GM03348 (cell line): ENCODE results near the gene CALML5.
A peak's percentile ranks its signal among the peaks of the same experiment; 100 is the strongest.

ENCODE experiments used
- DNase-seq: peaks from one replicate; pipeline ENCODE4 v3.0.0; 2012; ENCODE audit warnings: low spot score

CALML5 gene, protein sequence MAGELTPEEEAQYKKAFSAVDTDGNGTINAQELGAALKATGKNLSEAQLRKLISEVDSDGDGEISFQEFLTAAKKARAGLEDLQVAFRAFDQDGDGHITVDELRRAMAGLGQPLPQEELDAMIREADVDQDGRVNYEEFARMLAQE

GRCh38 chr10:5499493-5500140 is at the start of gene CALML5:
Gene CALML5, minus strand, starts transcription at chr10:5499570. Its CDS starts 132 bp downstream, at chr10:5499438.
- no peak for DNase-seq

DNA sequence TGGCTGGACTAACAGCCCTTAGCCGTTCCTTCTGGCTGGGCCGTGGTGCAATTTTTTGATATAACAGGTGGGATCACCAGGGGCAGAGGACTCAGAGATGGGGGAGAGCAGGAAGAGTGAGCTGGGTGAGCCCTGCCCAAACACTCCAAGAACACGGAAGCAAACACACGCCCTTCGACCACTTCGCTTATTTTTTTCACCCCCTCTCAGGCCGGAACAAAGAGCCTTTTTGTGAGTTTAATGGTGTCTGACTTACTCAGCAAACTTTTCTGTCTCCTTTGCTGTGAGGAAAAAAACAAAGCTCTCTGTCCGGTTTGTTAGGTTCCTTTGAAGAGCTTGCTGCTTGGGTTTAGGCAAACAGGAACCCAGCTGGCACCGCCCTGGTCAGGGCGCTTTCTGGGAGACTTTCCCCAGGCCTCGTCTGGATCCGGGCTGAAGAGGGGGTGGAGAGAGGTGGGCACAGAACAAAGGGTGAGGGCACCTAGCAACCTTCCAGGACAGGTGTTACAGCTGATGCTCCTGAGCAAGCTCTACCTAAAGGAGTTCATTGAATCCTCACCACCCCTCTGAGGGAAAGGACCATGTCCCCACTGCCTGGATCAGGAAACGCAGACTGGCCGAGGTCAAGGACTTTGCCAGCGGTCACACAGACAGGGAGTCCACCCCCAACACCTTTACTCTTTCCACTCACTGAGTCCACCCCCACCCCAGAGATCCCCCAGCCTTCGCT is 48.7 kb upstream of the CALML5 start:
- DNase-seq, result no peak

DNA sequence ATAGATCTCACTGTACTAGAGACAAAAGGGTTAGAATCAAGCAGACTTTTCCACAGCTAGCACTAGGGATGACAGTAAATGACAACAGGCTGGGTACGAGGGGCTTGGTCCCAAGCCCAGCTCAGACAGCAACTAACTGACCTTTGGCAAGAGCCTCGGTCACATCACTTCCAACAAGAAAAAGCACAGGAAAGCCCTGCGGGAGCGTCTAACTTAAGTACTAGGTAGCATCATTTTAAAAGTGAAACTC is 48.2 kb upstream of the CALML5 start:
- no peak for DNase-seq

DNA sequence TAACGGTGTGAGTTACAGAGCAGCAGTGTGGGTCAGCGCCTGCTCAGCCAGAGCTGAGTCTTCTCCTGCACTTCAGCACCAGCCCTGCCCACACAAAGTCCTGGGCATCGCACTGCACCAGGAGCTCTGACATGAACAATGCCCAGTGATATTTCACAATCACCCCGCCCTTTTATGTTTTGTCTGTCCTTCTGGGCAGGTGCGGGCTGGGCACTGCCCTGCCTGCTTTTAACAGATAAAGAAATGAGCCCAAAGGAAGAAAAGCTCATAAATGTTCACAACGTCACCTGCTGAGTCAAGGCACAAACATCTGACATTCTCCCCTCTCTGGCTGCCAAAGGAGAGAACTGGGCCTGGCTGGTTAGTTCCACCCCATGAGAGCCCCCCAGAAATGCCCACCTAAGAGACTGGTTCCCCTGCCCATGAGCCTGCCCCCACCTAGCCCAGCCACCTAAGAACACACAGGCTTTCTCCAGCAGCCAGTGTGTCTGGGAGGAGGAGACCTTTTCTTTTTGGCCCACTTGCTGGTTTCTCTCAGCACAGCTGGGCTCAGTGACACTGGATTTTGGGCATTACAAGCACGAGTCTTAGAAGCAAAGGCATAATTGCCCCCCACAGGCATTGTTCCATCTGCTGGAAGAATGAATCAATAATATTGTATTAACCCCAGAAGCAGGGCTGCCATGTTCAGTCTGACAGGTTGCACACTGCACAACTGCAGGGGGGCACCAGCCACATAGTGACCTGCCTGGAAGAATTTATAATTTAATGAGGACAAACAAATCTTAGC is 47.7 kb upstream of the CALML5 start:
- no peak for DNase-seq

GRCh38 chr10:5545778-5546710 is 46.7 kb upstream of the CALML5 start:
- DNase-seq, result no peak

DNA sequence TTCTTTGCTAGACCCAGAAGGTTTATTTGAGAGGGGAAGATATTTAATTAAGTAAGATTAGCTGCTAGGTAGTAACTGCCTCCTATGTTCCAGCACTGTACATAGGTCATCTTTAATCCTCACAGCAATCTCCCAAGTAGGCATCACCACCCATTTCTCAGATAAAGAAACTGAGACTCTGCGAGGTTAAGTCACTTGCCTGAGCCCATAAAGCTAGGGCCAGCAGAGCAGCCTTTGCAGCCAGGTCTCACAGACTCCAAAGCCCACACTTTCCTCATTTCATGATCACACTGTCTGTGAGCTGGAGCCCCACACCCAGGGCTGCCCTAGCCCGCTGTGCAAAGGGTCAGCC is 46.0 kb upstream of the CALML5 start:
- no peak for DNase-seq

- DNase-seq, result no peak
These were observed 45.6 kb upstream of the CALML5 start for GRCh38 chr10:5545011-5545410.

DNA sequence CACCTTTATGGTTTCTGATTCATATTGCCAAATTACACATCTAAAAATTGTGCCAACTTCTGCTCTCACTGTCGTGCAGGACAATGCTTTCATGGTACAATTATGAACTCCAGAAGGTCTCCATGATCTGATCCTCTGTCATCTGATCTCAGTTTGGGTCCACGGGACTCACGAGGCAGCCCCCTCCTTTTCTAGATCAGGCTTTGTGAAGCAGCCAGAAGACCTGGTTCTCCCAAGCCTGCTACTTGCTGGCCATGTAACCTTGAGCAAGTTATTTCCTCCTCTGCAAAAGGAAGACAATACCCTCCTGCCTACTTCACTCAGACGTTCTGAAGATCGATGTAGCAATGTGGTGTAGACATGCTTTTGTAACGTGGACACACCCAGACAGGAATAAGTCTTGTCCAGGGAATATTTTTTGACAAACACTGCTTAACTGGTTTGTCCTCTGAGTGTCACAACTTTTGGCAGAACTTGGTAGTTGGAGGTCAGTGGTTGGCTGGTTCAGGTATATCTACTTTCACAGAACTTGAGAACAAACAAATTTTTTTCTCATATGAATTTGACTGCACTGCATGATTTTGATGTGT is 44.9 kb upstream of the CALML5 start:
- no peak for DNase-seq

- DNase-seq, result no peak
These were observed 44.3 kb upstream of the CALML5 start for GRCh38 chr10:5543623-5544022.

DNA sequence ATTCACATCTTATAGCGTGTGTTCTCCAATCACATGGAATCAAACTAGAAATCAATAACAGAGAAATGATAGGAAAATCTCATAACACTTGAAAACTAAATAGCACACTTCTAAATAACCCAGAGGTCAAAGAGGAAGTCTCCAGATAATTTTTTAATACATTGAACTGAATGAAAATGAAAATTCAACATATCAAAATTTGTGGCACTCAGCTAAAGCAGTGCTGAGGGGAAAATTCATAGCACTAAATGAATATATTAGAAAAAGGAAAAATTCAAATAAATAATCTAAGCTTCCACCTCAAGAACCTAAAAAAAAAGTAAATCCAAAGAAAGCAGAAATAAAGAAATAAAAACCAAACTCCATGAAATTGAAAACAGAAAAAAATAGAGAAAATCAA is 42.7 kb upstream of the CALML5 start:
- DNase-seq, result no peak

- no peak for DNase-seq
These were observed 41.5 kb upstream of the CALML5 start for GRCh38 chr10:5540891-5541290.

DNA sequence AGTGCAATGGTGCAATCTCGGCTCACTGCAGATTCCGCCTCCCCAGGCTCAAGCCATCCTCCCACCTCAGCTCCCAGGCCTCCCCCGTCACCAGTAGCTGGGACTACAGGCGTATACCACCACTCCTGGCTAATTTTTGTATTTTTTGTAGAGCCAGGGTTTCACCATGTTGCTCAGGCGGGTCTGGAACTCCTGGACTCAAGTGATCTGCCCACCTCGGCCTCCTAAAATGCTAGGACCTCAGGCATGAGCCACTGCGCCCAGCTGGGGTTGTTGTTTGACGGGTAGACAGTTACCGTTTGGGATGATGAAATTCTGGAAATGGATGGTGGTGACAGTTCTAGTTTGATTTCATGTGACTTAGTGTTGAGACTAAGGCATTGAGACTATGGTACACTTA is 40.7 kb upstream of the CALML5 start:
- no peak for DNase-seq

GRCh38 chr10:5538892-5539651 is 39.7 kb upstream of the CALML5 start:
- no peak for DNase-seq

DNA sequence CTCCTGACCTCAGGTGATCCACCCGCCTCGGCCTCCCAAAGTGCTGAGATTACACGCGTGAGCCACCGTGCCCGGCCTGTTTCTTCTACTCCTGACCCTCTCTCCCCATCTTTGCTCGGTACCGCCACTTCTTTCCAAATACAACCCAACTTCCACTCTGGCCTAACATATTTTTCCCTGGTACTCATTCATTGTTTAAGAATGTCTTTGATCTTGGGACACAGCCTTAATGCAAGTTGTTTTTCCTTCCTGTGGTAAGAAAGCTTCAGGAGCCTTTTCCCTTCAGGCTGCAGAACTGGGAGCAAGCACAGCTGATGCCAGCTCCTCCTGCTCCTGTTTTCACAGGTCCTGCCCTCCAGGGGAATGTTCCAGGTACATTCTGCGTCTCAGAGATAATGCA is 39.1 kb upstream of the CALML5 start:
- DNase-seq, result peak; percentile 56

DNA sequence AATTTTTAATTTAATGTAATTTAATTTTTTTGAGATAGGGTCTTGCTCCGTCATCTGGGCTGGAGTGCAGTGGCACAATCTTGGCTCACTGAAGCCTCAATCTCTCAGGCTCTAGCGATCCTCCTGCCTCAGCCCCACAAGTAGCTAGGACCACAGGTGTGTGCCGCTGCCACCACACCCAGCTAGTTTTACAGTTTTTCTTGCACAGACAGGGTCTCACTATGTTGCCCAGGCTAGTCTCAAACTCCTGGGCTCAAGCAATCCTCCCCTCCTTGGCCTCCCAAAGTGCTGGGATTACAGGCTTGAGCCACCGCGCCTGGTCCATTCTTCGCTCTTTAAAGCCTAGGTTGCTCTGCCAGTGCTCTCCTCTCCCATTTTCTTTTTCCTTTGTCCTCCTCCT is 38.3 kb upstream of the CALML5 start:
- no peak for DNase-seq

DNA sequence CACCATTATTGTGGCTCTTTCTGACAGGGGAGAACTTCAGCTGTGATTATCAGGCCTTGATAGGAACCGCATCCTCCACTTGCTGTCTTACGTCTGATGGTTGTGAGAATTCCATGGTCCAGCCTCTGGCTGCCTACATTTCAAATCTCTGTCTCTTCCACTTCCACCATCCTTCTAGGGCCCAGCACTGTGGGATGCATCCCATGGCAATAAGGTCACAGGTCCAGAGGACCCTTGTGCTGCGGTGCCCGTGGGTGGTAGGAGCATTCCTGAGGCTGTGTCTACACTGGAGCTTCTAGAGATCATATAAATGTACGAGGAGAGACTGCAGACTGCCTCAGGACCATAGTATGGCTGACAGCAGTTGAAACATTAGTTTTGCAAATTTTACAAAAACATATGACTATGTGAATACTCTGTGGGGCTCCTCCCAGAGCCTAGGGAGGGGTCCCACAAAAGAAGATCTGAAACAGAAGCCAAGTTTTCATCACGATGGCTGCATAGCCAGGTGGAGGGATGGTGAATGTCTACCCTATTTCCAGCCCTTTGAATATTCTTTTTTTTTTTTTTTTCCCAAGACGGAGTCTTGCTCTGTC is 37.2 kb upstream of the CALML5 start:
- DNase-seq, result no peak

- peak; percentile 86 for DNase-seq
These were observed 35.8 kb upstream of the CALML5 start for GRCh38 chr10:5534880-5535856.

DNA sequence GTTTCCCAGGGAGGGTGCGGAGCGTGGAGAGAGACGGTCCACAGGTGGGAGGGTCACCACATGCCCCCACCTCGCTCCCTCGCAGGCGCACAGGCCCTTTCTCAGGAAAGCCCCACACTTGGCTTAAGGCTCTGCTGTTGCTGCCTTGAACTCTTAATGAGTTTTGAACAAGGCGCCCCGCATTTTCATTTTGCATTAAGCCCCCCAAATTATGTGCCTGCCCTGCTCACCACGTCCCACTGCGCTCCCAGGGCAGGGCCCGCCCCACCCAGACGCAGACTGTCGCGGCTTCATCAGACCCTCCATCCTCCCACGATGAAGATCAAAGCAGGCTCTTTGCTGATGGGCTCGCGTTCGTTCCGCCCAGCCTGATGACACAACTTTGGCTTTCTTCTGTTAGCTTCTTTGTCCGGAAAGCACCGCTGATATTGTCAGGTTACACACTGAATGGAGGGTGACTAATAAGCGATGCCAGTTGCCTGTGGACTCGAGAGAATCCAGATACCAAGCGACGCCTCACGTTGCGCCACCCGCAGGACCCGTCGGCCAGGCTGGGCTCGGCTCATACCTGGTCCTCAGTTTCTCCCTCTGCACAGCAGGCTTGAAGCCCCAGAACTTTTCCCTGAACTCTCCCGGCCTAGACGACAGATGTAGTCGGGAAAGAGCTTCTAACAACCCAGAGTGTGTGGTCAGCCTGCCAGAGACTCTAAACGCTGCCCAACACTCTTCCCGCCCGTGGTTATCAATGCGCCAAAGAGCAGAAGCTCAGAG is 34.9 kb upstream of the CALML5 start:
- DNase-seq, result no peak
